T-helper 17 cell (primary cell): ENCODE data around the gene RBFOX1. TPM values are rescaled to one million over a fixed set of nuclear protein-coding genes. Genes with fewer than 3 reads are reported as not detected.

Experiments used
- ATAC-seq: fragments of 150-1000 bp; cut with Tn5 transposase; 2 replicates; pipeline ENCODE4 v1.10.0; 2021; ENCODE audit warnings: mild to moderate bottlenecking, moderate library complexity
- DNase-seq, 3 donors: peaks; one replicate each; pipeline versions ENCODE4 v3.0.0 to v3.0.0-alpha.2; 2020 to 2021
- H3K9me3 ChIP-seq: one replicate; pipeline ENCODE4 v1.7.0; 2013; ENCODE audit warnings: low read length, mild to moderate bottlenecking; ENCODE audit not compliant: control insufficient read depth, poor library complexity, severe bottlenecking
- H3K27ac Mint-ChIP-seq: one replicate; pipeline ENCODE4 v1.8.0; 2022; ENCODE audit warnings: mild to moderate bottlenecking, moderate library complexity, mixed read lengths
- H3K27me3 Mint-ChIP-seq: one replicate; pipeline ENCODE4 v1.8.0; 2022; ENCODE audit warnings: mixed read lengths
- H3K36me3 Mint-ChIP-seq: one replicate; pipeline ENCODE4 v1.8.0; 2022; ENCODE audit warnings: low read depth, mixed read lengths
- H3K4me1 Mint-ChIP-seq: one replicate; pipeline ENCODE4 v1.8.0; 2022; ENCODE audit warnings: mild to moderate bottlenecking, mixed read lengths
- H3K4me3 Mint-ChIP-seq: one replicate; pipeline ENCODE4 v1.8.0; 2022; ENCODE audit warnings: mild to moderate bottlenecking, moderate library complexity, mixed read lengths
- total RNA-seq, 4 donors: library from RNA in 2 of 4; stranded (reverse) in 2 of 4; gene quantifications; one replicate each; pipeline ENCODE4 v1.2.3 and lab custom pipeline; 2022 to 2026

Gene RBFOX1
- total RNA-seq, 2 donors from 2014 or later: not detected

DNA sequence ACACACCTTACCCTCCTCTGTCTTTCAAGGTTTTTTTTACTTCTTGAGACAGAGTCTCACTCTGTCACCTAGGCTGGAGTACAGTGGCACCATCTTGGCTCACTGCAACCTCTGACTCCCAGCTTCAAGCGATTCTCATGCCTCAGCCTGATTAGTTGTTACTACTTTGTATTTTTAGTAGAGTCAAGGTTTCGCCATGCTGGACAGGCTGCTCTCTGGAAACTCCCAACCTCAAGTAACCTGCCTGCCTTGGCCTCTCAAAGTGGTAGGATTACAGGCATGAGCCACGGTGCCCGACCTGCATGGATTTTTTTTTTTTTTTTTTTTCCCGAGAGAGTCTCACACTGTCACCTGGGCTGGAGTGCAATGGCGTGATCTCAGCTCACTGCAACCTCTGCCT is 273.2 kb downstream of the RBFOX1 start:
- Mint-ChIP-seq H3K27me3 (no peaks in the 10 kb centered on the region), H3K27ac (no peak overlapping the region)

DNA sequence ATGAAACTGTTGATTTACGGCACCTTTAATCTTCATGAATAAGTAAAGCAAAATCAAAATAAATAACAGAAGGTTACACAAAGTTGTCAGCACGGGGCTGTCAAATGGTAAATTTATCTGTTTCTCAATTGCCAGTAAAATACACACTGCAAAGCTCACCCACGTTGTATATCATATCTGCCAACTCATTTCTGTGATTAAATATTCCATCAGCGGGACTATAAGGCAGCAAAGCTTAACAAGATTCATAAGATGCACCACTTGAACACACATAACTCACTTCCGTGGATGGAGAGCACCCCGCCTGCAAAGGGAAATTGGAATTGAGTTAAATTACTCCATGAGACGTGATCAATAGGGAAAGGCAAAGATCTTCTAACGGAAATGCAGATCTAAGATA is 280.0 kb downstream of the RBFOX1 start:
- Mint-ChIP-seq H3K4me1 (no peaks in the 10 kb centered on the region), H3K27ac (no peak overlapping the region), H3K36me3 (no peaks in the 10 kb centered on the region), H3K27me3 (no peaks in the 10 kb centered on the region), H3K4me3 (no peak overlapping the region)
- no peaks in the 10 kb centered on the region for H3K9me3 ChIP-seq
- DNase-seq (no peak), ATAC-seq (no peak)

More for the DNA sequence above, 273.2 kb downstream of the RBFOX1 start:
- H3K4me1 Mint-ChIP-seq: no peaks in the 10 kb centered on the region
- H3K36me3 Mint-ChIP-seq: no peaks in the 10 kb centered on the region
- no peak overlapping the region for H3K4me3 Mint-ChIP-seq
- no peaks in the 10 kb centered on the region for H3K9me3 ChIP-seq
- no peak for DNase-seq
- ATAC-seq: no peak

DNA sequence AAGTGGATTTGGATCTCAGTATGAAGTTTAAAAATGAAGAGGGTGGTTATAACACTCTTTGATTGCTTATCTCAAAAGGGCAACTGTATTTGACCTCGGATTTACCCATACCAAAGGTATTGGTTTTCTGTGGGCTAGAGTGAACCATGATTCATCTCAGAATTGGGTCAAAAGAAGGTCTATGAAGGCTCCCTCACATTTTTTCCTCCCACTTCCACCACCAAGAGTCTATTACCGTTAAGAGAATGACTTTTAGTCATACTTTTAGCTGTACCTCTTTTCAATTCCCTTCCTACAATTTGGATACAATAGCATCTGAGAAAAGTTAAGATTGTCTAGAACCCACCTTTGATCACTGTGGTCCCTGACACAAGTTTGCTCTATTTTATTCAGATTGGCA is 280.9 kb downstream of the RBFOX1 start:
- H3K9me3 ChIP-seq: no peaks in the 10 kb centered on the region
- no peaks in the 10 kb centered on the region for H3K36me3 Mint-ChIP-seq
- no peak overlapping the region for H3K4me3 Mint-ChIP-seq
- H3K4me1 Mint-ChIP-seq: no peaks in the 10 kb centered on the region
- no peak for ATAC-seq
- H3K27ac Mint-ChIP-seq: no peak overlapping the region
- no peak for DNase-seq
- no peaks in the 10 kb centered on the region for H3K27me3 Mint-ChIP-seq

DNA sequence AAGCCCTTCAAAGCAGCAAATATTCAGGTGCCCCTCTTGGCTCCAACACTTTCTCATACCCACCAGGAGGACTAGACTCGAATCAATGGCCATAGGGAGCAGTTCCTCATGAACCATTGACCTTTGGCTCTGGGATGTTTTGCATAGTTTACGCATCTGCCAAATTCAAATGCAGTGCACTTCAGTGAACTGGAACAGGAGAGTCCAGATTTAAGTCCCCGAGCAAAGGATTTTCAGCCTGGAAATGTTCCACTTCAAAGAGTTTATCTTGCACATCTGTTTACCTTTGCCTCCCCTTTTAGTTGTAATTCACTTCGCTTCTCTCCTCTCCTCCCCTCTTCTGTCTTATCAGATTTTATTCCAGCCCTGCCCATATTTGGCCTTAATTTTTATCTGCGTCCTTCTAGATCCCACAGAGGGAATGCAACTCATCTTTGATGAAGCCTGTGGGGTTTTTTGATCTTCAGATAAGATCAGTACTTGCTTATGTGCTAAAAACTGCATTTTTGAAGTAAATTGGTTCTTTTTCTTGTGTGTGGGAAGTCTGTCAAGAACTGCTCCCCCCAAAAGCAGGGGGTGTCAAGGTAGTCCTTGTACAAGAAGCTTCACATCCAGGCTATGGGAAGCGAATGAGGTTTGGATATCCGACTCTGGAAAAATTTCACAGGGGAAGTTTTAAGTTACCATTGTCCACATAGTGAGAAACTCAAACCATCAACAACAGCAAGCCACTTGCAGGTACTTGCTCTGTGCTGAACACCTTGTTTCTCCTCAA is 281.6 kb downstream of the RBFOX1 start:
- DNase-seq (no peak), ATAC-seq (no peak)
- Mint-ChIP-seq H3K4me3 (no peak overlapping the region), H3K27ac (no peak overlapping the region), H3K27me3 (no peaks in the 10 kb centered on the region), H3K4me1 (no peaks in the 10 kb centered on the region), H3K36me3 (no peaks in the 10 kb centered on the region)
- peaks cover 3% of the 10 kb centered on the region for H3K9me3 ChIP-seq

DNA sequence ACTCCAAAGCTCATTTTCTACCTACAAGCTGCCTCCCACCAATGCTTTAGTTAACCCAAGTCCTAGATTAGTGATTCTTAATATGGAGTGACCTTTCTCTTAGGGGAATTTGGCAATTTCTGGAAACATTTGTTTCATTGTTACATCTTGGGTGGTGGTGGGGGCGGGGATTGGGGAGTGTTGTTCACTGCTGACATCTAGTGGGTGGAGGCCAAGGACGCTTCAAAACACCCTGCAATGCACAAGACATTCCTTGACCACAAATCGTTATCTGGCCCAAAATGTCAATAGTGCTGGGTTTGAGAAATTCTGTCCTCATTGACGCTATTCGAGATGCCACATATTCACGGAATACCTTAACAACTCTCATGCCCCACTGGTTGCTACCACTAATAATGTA is 282.9 kb downstream of the RBFOX1 start:
- ATAC-seq (no peak), DNase-seq (no peak)
- Mint-ChIP-seq H3K4me3 (no peak overlapping the region), H3K36me3 (no peaks in the 10 kb centered on the region), H3K27me3 (no peaks in the 10 kb centered on the region), H3K4me1 (no peaks in the 10 kb centered on the region), H3K27ac (no peak overlapping the region)
- peaks cover 3% of the 10 kb centered on the region for H3K9me3 ChIP-seq

GRCh38 chr16:7624871-7625766 is 292.5 kb downstream of the RBFOX1 start:
- H3K4me3 Mint-ChIP-seq: no peak overlapping the region
- H3K27ac Mint-ChIP-seq: no peak overlapping the region
- no peaks in the 10 kb centered on the region for H3K4me1 Mint-ChIP-seq
- ATAC-seq: no peak
- H3K27me3 Mint-ChIP-seq: no peaks in the 10 kb centered on the region
- H3K9me3 ChIP-seq: no peaks in the 10 kb centered on the region
- no peak for DNase-seq
- no peaks in the 10 kb centered on the region for H3K36me3 Mint-ChIP-seq

GRCh38 chr16:7628981-7629380 is 296.3 kb downstream of the RBFOX1 start:
- ATAC-seq: no peak
- no peak overlapping the region for H3K27ac Mint-ChIP-seq
- H3K4me3 Mint-ChIP-seq: no peak overlapping the region
- no peaks in the 10 kb centered on the region for H3K27me3 Mint-ChIP-seq
- no peaks in the 10 kb centered on the region for H3K4me1 Mint-ChIP-seq
- no peaks in the 10 kb centered on the region for H3K36me3 Mint-ChIP-seq
- H3K9me3 ChIP-seq: no peaks in the 10 kb centered on the region
- no peak for DNase-seq

GRCh38 chr16:7629571-7629970 is 296.9 kb downstream of the RBFOX1 start:
- DNase-seq (no peak), ATAC-seq (no peak)
- Mint-ChIP-seq H3K4me3 (no peak overlapping the region), H3K27ac (no peak overlapping the region), H3K36me3 (no peaks in the 10 kb centered on the region), H3K27me3 (no peaks in the 10 kb centered on the region), H3K4me1 (no peaks in the 10 kb centered on the region)
- no peaks in the 10 kb centered on the region for H3K9me3 ChIP-seq

- ATAC-seq: no peak
- Mint-ChIP-seq H3K4me1 (no peaks in the 10 kb centered on the region), H3K27me3 (no peaks in the 10 kb centered on the region), H3K4me3 (no peak overlapping the region), H3K27ac (no peak overlapping the region), H3K36me3 (no peaks in the 10 kb centered on the region)
- H3K9me3 ChIP-seq: peaks cover 2% of the 10 kb centered on the region
- DNase-seq: no peak
These were observed 304.8 kb downstream of the RBFOX1 start for GRCh38 chr16:7637446-7637845.

DNA sequence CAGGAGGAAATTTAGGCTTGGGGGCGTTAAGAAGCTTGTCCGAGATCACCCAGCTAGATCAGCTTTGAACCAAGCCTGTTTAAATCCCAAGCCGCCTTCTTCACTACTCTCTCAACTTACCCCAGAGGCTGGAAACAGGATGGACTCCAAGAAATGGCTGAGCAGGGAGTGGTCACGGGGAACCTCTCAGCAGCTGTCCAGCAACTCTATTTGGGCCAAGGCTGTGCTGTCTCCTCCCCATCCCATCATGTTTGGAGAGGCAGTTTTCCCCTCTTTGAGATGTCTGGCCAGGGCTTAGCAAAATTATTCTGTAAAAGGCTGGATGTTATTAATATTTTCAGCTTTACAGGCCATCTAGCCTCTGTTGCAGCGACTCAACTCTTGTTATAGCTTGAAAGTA is 305.7 kb downstream of the RBFOX1 start:
- DNase-seq: no peak
- Mint-ChIP-seq H3K4me1 (no peaks in the 10 kb centered on the region), H3K27ac (no peak overlapping the region), H3K36me3 (no peaks in the 10 kb centered on the region), H3K27me3 (no peaks in the 10 kb centered on the region), H3K4me3 (no peak overlapping the region)
- no peak for ATAC-seq
- H3K9me3 ChIP-seq: peaks cover 2% of the 10 kb centered on the region

DNA sequence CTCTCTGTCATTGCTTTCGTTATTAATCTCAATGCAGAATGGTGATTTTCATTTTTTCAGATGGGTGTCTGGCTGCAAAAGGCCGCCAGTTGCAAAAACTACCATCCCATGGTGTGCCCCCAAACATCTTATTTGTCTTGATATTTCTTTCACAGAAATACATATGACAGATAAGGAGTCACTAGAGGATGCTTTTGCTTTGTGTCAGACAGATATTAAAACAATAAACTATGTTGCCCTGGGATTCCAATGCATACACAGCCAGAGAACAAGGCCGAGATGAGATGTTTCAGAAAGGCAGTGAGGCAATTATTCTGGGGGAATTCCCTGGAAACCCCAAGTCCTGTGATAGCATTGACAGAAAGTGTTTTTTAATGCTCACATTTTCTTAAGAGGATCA is 307.7 kb downstream of the RBFOX1 start:
- no peaks in the 10 kb centered on the region for H3K4me1 Mint-ChIP-seq
- no peak for ATAC-seq
- H3K4me3 Mint-ChIP-seq: no peak overlapping the region
- peaks cover 2% of the 10 kb centered on the region for H3K9me3 ChIP-seq
- H3K27me3 Mint-ChIP-seq: no peaks in the 10 kb centered on the region
- H3K27ac Mint-ChIP-seq: no peak overlapping the region
- H3K36me3 Mint-ChIP-seq: no peaks in the 10 kb centered on the region
- DNase-seq: no peak

GRCh38 chr16:7644176-7644575 is 311.5 kb downstream of the RBFOX1 start:
- Mint-ChIP-seq H3K27ac (no peak overlapping the region), H3K27me3 (no peaks in the 10 kb centered on the region), H3K36me3 (no peaks in the 10 kb centered on the region), H3K4me3 (no peak overlapping the region), H3K4me1 (no peaks in the 10 kb centered on the region)
- H3K9me3 ChIP-seq: peaks cover 6% of the 10 kb centered on the region
- no peak for DNase-seq
- ATAC-seq: no peak

DNA sequence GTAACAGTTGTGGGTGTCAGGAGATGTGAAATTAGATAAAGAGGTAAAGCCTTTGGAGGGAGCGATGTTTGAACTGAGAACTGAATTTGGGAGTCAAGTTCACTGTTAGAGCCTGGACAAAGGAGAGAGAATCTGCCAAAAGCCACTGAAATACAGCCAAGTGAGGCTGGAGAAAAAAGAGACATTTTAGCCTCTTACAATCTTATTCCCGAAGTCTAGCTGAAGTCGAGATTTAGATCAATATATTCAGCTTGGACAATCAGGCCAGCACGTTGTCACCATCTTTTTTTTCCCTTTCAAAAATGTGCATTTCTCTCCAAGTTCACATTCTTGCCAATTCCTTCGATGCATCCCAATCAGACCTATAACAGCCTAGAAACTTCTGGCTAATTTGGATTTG is 312.2 kb downstream of the RBFOX1 start:
- H3K36me3 Mint-ChIP-seq: no peaks in the 10 kb centered on the region
- no peak overlapping the region for H3K4me3 Mint-ChIP-seq
- no peak overlapping the region for H3K27ac Mint-ChIP-seq
- H3K9me3 ChIP-seq: peaks cover 6% of the 10 kb centered on the region
- no peaks in the 10 kb centered on the region for H3K27me3 Mint-ChIP-seq
- ATAC-seq (no peak), DNase-seq (no peak)
- H3K4me1 Mint-ChIP-seq: no peaks in the 10 kb centered on the region
